ENCODE measurements around the gene SLC25A6.

DNA sequence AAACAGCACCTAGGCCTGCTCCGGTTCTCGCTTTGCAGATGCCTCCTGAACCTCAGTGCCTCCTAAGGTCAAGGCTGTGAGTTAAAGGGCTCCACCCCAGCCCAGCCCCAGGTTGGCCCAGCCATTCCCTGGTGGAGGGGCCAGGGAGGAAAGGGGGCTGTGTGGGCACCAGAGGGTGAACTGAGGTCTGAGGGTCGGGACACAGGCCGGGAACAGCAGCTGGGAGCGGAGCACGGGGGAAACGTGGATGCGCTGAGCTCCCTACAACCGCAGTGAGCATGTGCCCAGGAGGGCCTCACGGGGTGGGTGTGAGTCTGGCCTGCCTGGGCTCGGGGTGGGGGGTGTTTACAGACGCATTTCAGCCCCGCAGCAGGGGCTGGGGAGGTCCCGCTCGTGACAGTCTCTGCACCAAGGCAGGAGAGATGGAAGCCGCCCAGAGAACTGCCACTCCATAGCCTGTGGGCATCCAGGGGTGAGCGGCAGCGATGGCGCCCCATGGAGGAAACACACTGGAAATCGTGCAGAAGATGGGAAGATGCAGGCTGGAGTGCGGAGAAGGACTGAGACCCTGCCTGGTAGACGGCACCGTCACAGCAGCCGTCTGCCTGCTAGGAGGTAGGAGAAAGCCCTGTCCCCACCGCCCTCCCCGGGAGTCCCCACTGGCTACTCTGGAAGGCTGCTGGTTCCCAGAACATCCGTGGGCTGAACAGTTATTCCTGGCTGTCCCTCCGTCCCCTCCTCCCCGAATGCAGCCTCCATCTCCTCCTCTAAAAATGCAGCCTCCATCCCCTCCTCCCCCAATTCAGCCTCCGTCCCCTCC is 9.9 kb upstream of the SLC25A6 start:
- TF ChIP-seq MZF1 (CRISPR knock-in tag; IDR thresholded peaks at IDR 0.05; ENCODE audit: borderline replicate concordance) (no peak), DPF2 (CRISPR knock-in tag; IDR thresholded peaks at IDR 0.05; ENCODE audit: borderline replicate concordance, low read depth) (no peak), TCF7 (IDR thresholded peaks at IDR 0.05; ENCODE audit: low read depth) (no peak), PPARG (CRISPR knock-in tag; conservative IDR thresholded peaks at IDR 0.05) (no peak), EHMT2 (IDR thresholded peaks at IDR 0.05; ENCODE audit: borderline replicate concordance, low read depth, low read length) (no peak)
- TF ChIP-seq, protein P1, sequence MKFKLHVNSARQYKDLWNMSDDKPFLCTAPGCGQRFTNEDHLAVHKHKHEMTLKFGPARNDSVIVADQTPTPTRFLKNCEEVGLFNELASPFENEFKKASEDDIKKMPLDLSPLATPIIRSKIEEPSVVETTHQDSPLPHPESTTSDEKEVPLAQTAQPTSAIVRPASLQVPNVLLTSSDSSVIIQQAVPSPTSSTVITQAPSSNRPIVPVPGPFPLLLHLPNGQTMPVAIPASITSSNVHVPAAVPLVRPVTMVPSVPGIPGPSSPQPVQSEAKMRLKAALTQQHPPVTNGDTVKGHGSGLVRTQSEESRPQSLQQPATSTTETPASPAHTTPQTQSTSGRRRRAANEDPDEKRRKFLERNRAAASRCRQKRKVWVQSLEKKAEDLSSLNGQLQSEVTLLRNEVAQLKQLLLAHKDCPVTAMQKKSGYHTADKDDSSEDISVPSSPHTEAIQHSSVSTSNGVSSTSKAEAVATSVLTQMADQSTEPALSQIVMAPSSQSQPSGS (CRISPR knock-in tag; IDR thresholded peaks at IDR 0.05), result no peak
- TF ChIP-seq, protein P2, sequence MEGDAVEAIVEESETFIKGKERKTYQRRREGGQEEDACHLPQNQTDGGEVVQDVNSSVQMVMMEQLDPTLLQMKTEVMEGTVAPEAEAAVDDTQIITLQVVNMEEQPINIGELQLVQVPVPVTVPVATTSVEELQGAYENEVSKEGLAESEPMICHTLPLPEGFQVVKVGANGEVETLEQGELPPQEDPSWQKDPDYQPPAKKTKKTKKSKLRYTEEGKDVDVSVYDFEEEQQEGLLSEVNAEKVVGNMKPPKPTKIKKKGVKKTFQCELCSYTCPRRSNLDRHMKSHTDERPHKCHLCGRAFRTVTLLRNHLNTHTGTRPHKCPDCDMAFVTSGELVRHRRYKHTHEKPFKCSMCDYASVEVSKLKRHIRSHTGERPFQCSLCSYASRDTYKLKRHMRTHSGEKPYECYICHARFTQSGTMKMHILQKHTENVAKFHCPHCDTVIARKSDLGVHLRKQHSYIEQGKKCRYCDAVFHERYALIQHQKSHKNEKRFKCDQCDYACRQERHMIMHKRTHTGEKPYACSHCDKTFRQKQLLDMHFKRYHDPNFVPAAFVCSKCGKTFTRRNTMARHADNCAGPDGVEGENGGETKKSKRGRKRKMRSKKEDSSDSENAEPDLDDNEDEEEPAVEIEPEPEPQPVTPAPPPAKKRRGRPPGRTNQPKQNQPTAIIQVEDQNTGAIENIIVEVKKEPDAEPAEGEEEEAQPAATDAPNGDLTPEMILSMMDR (CRISPR knock-in tag; IDR thresholded peaks at IDR 0.05), result no peak
